IMR-90 (cell line): ENCODE data around the gene C7orf57. TPM values are rescaled to one million over a fixed set of nuclear protein-coding genes. Genes with fewer than 3 reads are reported as not detected.
A peak's percentile ranks its signal among the peaks of the same experiment; 100 is the strongest.

Experiments used
- ATAC-seq: fragments of 200-7000 bp; cut with Tn5 transposase; 2 replicates; pipeline ENCODE4 v1.9.1; 2020; ENCODE audit warnings: low read depth, mild to moderate bottlenecking, moderate library complexity
- BruUV-seq: library from RNA; stranded (reverse); fragments of 400-500 nt; replicated peaks from 2 replicates; lab custom pipeline; 2021; lab: Mats Ljungman, UMichigan
- CTCF ChIA-PET: fragments of 300-600 bp; formaldehyde crosslinking; extraction: SDS; loops from one replicate; lab custom pipeline; 2021; ENCODE audit warnings: antibody characterized with exemption; lab: Yijun Ruan, JAX
- POLR2A ChIA-PET: fragments of 300-600 bp; sonication (Branson Sonifier 250); formaldehyde crosslinking; loops from one replicate; lab custom pipeline; 2022; ENCODE audit warnings: antibody characterized with exemption; ENCODE audit not compliant: unreplicated experiment; lab: Charles Lee
- DNase-seq: peaks from one replicate; pipeline ENCODE4 v3.0.0; 2013
- H2AFZ ChIP-seq: replicated peaks from 2 replicates; pipeline ENCODE3; 2013; ENCODE audit warnings: low read length, mild to moderate bottlenecking; ENCODE audit not compliant: poor library complexity
- H2AK5ac ChIP-seq: 2 replicates; pipeline ENCODE4 v1.6.1; 2013; ENCODE audit warnings: low read depth, low read length, inconsistent platforms
- H2AK9ac ChIP-seq: replicated peaks from 2 replicates; pipeline ENCODE3; 2013; ENCODE audit warnings: mild to moderate bottlenecking, low read depth, low read length, moderate library complexity; ENCODE audit not compliant: poor library complexity
- H2BK120ac ChIP-seq: 2 replicates; pipeline ENCODE4 v1.6.1; 2013; ENCODE audit warnings: low read depth, low read length, inconsistent platforms
- H2BK15ac ChIP-seq: 3 replicates; pipeline ENCODE4 v1.6.1; 2013; ENCODE audit warnings: low read depth, low read length, inconsistent platforms
- H2BK20ac ChIP-seq: 2 replicates; pipeline ENCODE4 v1.6.1; 2013; ENCODE audit warnings: low read depth, mild to moderate bottlenecking, inconsistent platforms, low read length, moderate library complexity
- H2BK5ac ChIP-seq: 2 replicates; pipeline ENCODE4 v1.6.1; 2013; ENCODE audit warnings: mild to moderate bottlenecking, low read depth, low read length, inconsistent platforms; ENCODE audit not compliant: poor library complexity, severe bottlenecking
- H3K14ac ChIP-seq: replicated peaks from 2 replicates; pipeline ENCODE4 v1.6.1; 2013; ENCODE audit warnings: low read depth, low read length, inconsistent platforms
- H3K18ac ChIP-seq: 2 replicates; pipeline ENCODE4 v1.6.1; 2013; ENCODE audit warnings: low read depth, low read length, control low read depth
- H3K23ac ChIP-seq: 2 replicates; pipeline ENCODE4 v1.6.1; 2013; ENCODE audit warnings: low read depth, low read length, inconsistent platforms
- H3K27ac ChIP-seq: 2 replicates; pipeline ENCODE4 v1.5.1; 2013; ENCODE audit warnings: mild to moderate bottlenecking, control low read depth, low read length; ENCODE audit not compliant: insufficient read depth
- H3K27me3 ChIP-seq: 2 replicates; pipeline ENCODE4 v1.6.1; 2013; ENCODE audit warnings: low read length; ENCODE audit not compliant: control insufficient read depth, insufficient read depth
- H3K36me3 ChIP-seq: 2 replicates; pipeline ENCODE4 v1.6.1; 2013; ENCODE audit warnings: low read length, mixed read lengths; ENCODE audit not compliant: control insufficient read depth, insufficient read depth
- H3K4ac ChIP-seq: 2 replicates; pipeline ENCODE4 v1.6.1; 2013; ENCODE audit warnings: low read depth, low read length, inconsistent platforms
- H3K4me1 ChIP-seq: 2 replicates; pipeline ENCODE4 v1.6.1; 2013; ENCODE audit warnings: low read length, mixed read lengths; ENCODE audit not compliant: control insufficient read depth, insufficient read depth
- H3K4me2 ChIP-seq: 2 replicates; pipeline ENCODE4 v1.6.1; 2013; ENCODE audit warnings: low read depth, mild to moderate bottlenecking, control low read depth, low read length, moderate library complexity
- H3K4me3 ChIP-seq: 2 replicates; pipeline ENCODE4 v1.5.1; 2013; ENCODE audit warnings: low read depth, mild to moderate bottlenecking, control low read depth, low read length, moderate library complexity; ENCODE audit not compliant: insufficient read depth
- H3K56ac ChIP-seq: 2 replicates; pipeline ENCODE4 v1.6.1; 2013; ENCODE audit warnings: low read length, inconsistent platforms; ENCODE audit not compliant: insufficient read depth; ENCODE audit errors: extremely low read depth
- H3K79me1 ChIP-seq, 2 experiments: 2 replicates each; pipeline ENCODE4 v1.6.1; 2013; ENCODE audit warnings: low read length in 2 of 2, inconsistent platforms in 1 of 2, low read depth in 1 of 2
- H3K9ac ChIP-seq: 2 replicates; pipeline ENCODE4 v1.6.1; 2013; ENCODE audit warnings: low read depth, low read length, control low read depth
- H3K9me1 ChIP-seq: 2 replicates; pipeline ENCODE4 v1.6.1; 2013; ENCODE audit warnings: low read length, inconsistent platforms; ENCODE audit not compliant: insufficient read depth
- H3K9me3 ChIP-seq: 2 replicates; pipeline ENCODE4 v1.6.1; 2013; ENCODE audit warnings: low read length; ENCODE audit not compliant: control insufficient read depth, insufficient read depth
- H4K20me1 ChIP-seq: 2 replicates; pipeline ENCODE4 v1.6.1; 2013; ENCODE audit warnings: low read length, inconsistent platforms; ENCODE audit not compliant: insufficient read depth
- H4K5ac ChIP-seq: 2 replicates; pipeline ENCODE4 v1.6.1; 2013; ENCODE audit warnings: mild to moderate bottlenecking, low read depth, low read length, control low read depth
- H4K8ac ChIP-seq, 2 experiments: 2 replicates each; pipeline ENCODE4 v1.6.1; 2013; ENCODE audit warnings: low read depth in 2 of 2, low read length in 2 of 2, control low read depth in 1 of 2, inconsistent platforms in 1 of 2
- H4K91ac ChIP-seq: 2 replicates; pipeline ENCODE4 v1.6.1; 2013; ENCODE audit warnings: low read depth, low read length, inconsistent platforms; ENCODE audit not compliant: insufficient read depth
- BHLHE40 ChIP-seq: fragments of 150-350 bp; IDR thresholded peaks from 2 replicates; pipeline ENCODE4 v1.6.1; 2016; ENCODE audit warnings: mild to moderate bottlenecking, low read depth, low read length
- CEBPB ChIP-seq: IDR thresholded peaks from 2 replicates; pipeline ENCODE4 v1.6.1; 2012; ENCODE audit warnings: low read depth, low read length, improper control_type of control experiment
- CHD1 ChIP-seq: IDR thresholded peaks from 2 replicates; pipeline ENCODE4 v1.6.1; 2012; ENCODE audit warnings: low read depth, low read length, improper control_type of control experiment
- FOS ChIP-seq: fragments of 150-350 bp; IDR thresholded peaks from 2 replicates; pipeline ENCODE4 v1.6.1; 2016; ENCODE audit warnings: low read depth, low read length
- MAZ ChIP-seq: IDR thresholded peaks from 2 replicates; pipeline ENCODE4 v1.6.1; 2012; ENCODE audit warnings: low read depth, mild to moderate bottlenecking, low read length, improper control_type of control experiment, moderate library complexity, borderline replicate concordance
- MXI1 ChIP-seq: IDR thresholded peaks from 2 replicates; pipeline ENCODE4 v1.6.1; 2012; ENCODE audit warnings: low read depth, mild to moderate bottlenecking, low read length, moderate library complexity, borderline replicate concordance
- NFE2L2 ChIP-seq: fragments of 150-350 bp; IDR thresholded peaks from 2 replicates; pipeline ENCODE4 v1.6.1; 2016; ENCODE audit warnings: low read depth, mild to moderate bottlenecking, low read length
- POLR2A ChIP-seq: IDR thresholded peaks from 2 replicates; pipeline ENCODE4 v1.6.1; 2012; ENCODE audit warnings: mild to moderate bottlenecking, low read depth, low read length
- RAD21 ChIP-seq: IDR thresholded peaks from 2 replicates; pipeline ENCODE4 v1.6.1; 2012; ENCODE audit warnings: low read length, improper control_type of control experiment
- RCOR1 ChIP-seq: IDR thresholded peaks from 2 replicates; pipeline ENCODE4 v1.6.1; 2012; ENCODE audit warnings: mild to moderate bottlenecking, low read length, improper control_type of control experiment; ENCODE audit not compliant: insufficient replicate concordance
- RFX5 ChIP-seq: IDR thresholded peaks from 2 replicates; pipeline ENCODE4 v1.8.0; 2012; ENCODE audit warnings: low read depth, mild to moderate bottlenecking, low read length, moderate library complexity
- USF2 ChIP-seq: fragments of 150-350 bp; IDR thresholded peaks from 2 replicates; pipeline ENCODE4 v1.6.1; 2017; ENCODE audit warnings: mild to moderate bottlenecking, antibody characterized with exemption, low read length, low read depth
- WGBS, 2 experiments: methylation state at CpG; one replicate each; pipeline versions ENCODE4 v1.1.5 to v1.1.7; 2013; ENCODE audit warnings: missing lambda C conversion rate in 2 of 2; ENCODE audit not compliant: insufficient read length in 1 of 2; ENCODE audit errors: extremely low coverage in 2 of 2; 5-methylcytosine and 5-hydroxymethylcytosine counted together
- dilution Hi-C: fragments of 300-500 bp; cut with HindIII; formaldehyde crosslinking; loops from one replicate; pipeline ENCODE4 v1.14.3; 2018; ENCODE audit warnings: low sequenced_read_pairs; ENCODE audit not compliant: unreplicated experiment
- in situ Hi-C: fragments of 300-500 bp; cut with MboI; formaldehyde crosslinking; loops from 3 replicates; pipeline ENCODE4 v1.14.3; 2019; ENCODE audit warnings: low sequenced_read_pairs, inconsistent platforms, mixed read lengths
- intact Hi-C: fragments of 100-400 bp; cut with micrococcal nuclease; formaldehyde crosslinking; loops from 2 replicates; pipeline ENCODE4 v1.10.0; 2022
- polyA plus RNA-seq, 3 experiments: library from polyadenylated mRNA; depleted of rRNA; stranded (reverse); fragments of >200 nt; gene quantifications; 2 replicates each; pipeline ENCODE4 v1.2.3, GENCODE V29; 2012; ENCODE audit warnings: low replicate concordance in 1 of 3
- total RNA-seq: library from RNA; depleted of rRNA; stranded (reverse); fragments of >200 nt; gene quantifications from 2 replicates; pipeline ENCODE4 v1.2.3, GENCODE V29; 2012
- TF ChIP-seq, protein P1 (sequence below): conservative IDR thresholded peaks from 2 replicates; pipeline ENCODE4 v1.5.1; 2012; ENCODE audit warnings: mild to moderate bottlenecking, low read depth, low read length, improper control_type of control experiment
- TF ChIP-seq, protein P2 (sequence below): fragments of 150-350 bp; IDR thresholded peaks from 2 replicates; pipeline ENCODE4 v1.6.1; 2016; ENCODE audit warnings: low read depth, mild to moderate bottlenecking, low read length, moderate library complexity, borderline replicate concordance

C7orf57 gene
- total and polyA plus RNA-seq, 2 of the 4 experiments (the other 2 are of a cell fraction): not detected

GRCh38 chr7:48085942-48086341 lies 50.6 kb downstream of the C7orf57 start:
- peaks cover 24% of the 10 kb centered on the region for H3K9me1 ChIP-seq
- peak overlapping the region; percentile 12 for H2AK5ac ChIP-seq
- H3K23ac ChIP-seq: peak overlapping the region; percentile 29
- peak overlapping the region; percentile 22 to 24; a peak in 3 of 4 replicates for H4K8ac ChIP-seq
- WGBS, 2 experiments: no CpG with 5 or more reads among the region's 1 CpG
- peak overlapping the region; percentile 82 for H2BK20ac ChIP-seq
- dilution Hi-C loops (no loop called here), intact Hi-C loops (loop anchor here (5.0 kb wide), 1 partner anchor 94 kb away; no protein-coding TSS in a partner anchor), in situ Hi-C loops (no loop called here)
- peak overlapping the region; percentile 11 for H3K14ac ChIP-seq
- peaks cover 26% of the 10 kb centered on the region for H3K4me1 ChIP-seq
- peak overlapping the region; percentile 54 for H4K91ac ChIP-seq
- no peak overlapping the region for H2AFZ ChIP-seq
- no peaks in the 10 kb centered on the region for H3K27me3 ChIP-seq
- H3K56ac ChIP-seq: no peak overlapping the region
- H3K79me1 ChIP-seq: peaks cover 4 to 22% of the 10 kb centered on the region in 2 experiments; a peak in 3 of 4 replicates
- H2BK15ac ChIP-seq: peak overlapping the region; percentile 67; the same call in 2 of the 3 replicates
- no peaks in the 10 kb centered on the region for H3K9me3 ChIP-seq
- no peaks in the 10 kb centered on the region for H3K36me3 ChIP-seq
- no peak overlapping the region for H3K9ac ChIP-seq
- no peak overlapping the region for H2AK9ac ChIP-seq
- CTCF ChIA-PET: interaction anchor here (1.0 to 1.3 kb wide), 2 partner anchors 25 to 94 kb away, joined by 3 to 4 read pairs; no protein-coding TSS in a partner anchor
- TF ChIP-seq BHLHE40 (no peak), NFE2L2 (no peak), RCOR1 (no peak), CEBPB (no peak), MAZ (no peak), USF2 (no peak), CHD1 (no peak), POLR2A (no peak), RAD21 (no peak), RFX5 (no peak), FOS (no peak), MXI1 (no peak)
- TF ChIP-seq, protein P1, sequence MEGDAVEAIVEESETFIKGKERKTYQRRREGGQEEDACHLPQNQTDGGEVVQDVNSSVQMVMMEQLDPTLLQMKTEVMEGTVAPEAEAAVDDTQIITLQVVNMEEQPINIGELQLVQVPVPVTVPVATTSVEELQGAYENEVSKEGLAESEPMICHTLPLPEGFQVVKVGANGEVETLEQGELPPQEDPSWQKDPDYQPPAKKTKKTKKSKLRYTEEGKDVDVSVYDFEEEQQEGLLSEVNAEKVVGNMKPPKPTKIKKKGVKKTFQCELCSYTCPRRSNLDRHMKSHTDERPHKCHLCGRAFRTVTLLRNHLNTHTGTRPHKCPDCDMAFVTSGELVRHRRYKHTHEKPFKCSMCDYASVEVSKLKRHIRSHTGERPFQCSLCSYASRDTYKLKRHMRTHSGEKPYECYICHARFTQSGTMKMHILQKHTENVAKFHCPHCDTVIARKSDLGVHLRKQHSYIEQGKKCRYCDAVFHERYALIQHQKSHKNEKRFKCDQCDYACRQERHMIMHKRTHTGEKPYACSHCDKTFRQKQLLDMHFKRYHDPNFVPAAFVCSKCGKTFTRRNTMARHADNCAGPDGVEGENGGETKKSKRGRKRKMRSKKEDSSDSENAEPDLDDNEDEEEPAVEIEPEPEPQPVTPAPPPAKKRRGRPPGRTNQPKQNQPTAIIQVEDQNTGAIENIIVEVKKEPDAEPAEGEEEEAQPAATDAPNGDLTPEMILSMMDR: no peak
- TF ChIP-seq, protein P2, sequence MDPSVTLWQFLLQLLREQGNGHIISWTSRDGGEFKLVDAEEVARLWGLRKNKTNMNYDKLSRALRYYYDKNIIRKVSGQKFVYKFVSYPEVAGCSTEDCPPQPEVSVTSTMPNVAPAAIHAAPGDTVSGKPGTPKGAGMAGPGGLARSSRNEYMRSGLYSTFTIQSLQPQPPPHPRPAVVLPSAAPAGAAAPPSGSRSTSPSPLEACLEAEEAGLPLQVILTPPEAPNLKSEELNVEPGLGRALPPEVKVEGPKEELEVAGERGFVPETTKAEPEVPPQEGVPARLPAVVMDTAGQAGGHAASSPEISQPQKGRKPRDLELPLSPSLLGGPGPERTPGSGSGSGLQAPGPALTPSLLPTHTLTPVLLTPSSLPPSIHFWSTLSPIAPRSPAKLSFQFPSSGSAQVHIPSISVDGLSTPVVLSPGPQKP: no peak
- H2BK120ac ChIP-seq: peak overlapping the region; percentile 41
- no TSS peak for BruUV-seq
- H3K4me3 ChIP-seq: no peak overlapping the region
- no peak overlapping the region for H3K4me2 ChIP-seq
- peak overlapping the region; percentile 29 for H2BK5ac ChIP-seq
- H4K5ac ChIP-seq: peak overlapping the region; percentile 76
- POLR2A ChIA-PET: no interaction called here
- H4K20me1 ChIP-seq: 0 out of 2 replicates have a peak, but pooled peaks cover 3% of the 10 kb centered on the region
- H3K18ac ChIP-seq: peak overlapping the region; percentile 85
- ATAC-seq (no peak), DNase-seq (no peak)
- peak overlapping the region; percentile 86 for H3K4ac ChIP-seq
- H3K27ac ChIP-seq: peak overlapping the region; percentile 27; the same call in 1 of the 2 replicates
